Hepatocyte (in vitro differentiated cells): ENCODE measurements around the gene MAGI1.

ENCODE experiments used
- EZH2 ChIP-seq: fragments of 200-600 bp; sonication (generic); IDR thresholded peaks from 2 replicates; pipeline ENCODE4 v1.6.1; 2016; ENCODE audit warnings: antibody characterized with exemption, mild to moderate bottlenecking, borderline replicate concordance
- TF ChIP-seq, protein P1 (sequence below): fragments of 200-600 bp; sonication (generic); IDR thresholded peaks from 2 replicates; pipeline ENCODE4 v1.5.1; 2016; ENCODE audit warnings: antibody characterized with exemption, mild to moderate bottlenecking; ENCODE audit not compliant: poor library complexity

DNA sequence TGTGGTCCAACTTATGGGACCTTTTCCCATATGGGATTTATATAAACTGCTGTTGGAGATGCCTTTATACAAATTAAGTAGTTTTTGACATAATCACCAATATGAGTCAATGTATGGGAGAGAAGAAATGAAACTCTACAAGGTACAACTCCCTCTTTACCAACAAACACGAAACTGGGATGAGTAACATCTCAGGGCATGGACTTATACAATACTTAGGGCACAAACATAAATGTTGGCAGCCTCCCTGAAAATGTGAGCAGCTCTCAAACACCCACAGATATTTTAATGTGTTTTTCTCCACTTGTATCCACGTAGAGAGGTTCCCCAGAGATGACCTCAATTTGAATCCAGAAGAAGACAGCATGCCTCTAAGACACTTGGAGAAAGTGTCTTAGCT is 161.6 kb downstream of the MAGI1 start:
- TF ChIP-seq, protein P1, sequence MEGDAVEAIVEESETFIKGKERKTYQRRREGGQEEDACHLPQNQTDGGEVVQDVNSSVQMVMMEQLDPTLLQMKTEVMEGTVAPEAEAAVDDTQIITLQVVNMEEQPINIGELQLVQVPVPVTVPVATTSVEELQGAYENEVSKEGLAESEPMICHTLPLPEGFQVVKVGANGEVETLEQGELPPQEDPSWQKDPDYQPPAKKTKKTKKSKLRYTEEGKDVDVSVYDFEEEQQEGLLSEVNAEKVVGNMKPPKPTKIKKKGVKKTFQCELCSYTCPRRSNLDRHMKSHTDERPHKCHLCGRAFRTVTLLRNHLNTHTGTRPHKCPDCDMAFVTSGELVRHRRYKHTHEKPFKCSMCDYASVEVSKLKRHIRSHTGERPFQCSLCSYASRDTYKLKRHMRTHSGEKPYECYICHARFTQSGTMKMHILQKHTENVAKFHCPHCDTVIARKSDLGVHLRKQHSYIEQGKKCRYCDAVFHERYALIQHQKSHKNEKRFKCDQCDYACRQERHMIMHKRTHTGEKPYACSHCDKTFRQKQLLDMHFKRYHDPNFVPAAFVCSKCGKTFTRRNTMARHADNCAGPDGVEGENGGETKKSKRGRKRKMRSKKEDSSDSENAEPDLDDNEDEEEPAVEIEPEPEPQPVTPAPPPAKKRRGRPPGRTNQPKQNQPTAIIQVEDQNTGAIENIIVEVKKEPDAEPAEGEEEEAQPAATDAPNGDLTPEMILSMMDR = no peak
- no peak for TF ChIP-seq EZH2
